T-helper 17 cell (primary cell): Measurements from ENCODE around the gene ARIH1. TPM values are rescaled to one million over a fixed set of nuclear protein-coding genes. Genes with fewer than 3 reads are reported as not detected.
A peak's percentile ranks its signal among the peaks of the same experiment; 100 is the strongest.

Source experiments
- ATAC-seq: fragments of 150-1000 bp; cut with Tn5 transposase; 2 replicates; pipeline ENCODE4 v1.10.0; 2021; ENCODE audit warnings: mild to moderate bottlenecking, moderate library complexity
- DNase-seq, 3 donors: peaks; one replicate each; pipeline versions ENCODE4 v3.0.0 to v3.0.0-alpha.2; 2020 to 2021
- H3K9me3 ChIP-seq: one replicate; pipeline ENCODE4 v1.7.0; 2013; ENCODE audit warnings: low read length, mild to moderate bottlenecking; ENCODE audit not compliant: control insufficient read depth, poor library complexity, severe bottlenecking
- H3K27ac Mint-ChIP-seq: one replicate; pipeline ENCODE4 v1.8.0; 2022; ENCODE audit warnings: mild to moderate bottlenecking, moderate library complexity, mixed read lengths
- H3K27me3 Mint-ChIP-seq: one replicate; pipeline ENCODE4 v1.8.0; 2022; ENCODE audit warnings: mixed read lengths
- H3K36me3 Mint-ChIP-seq: one replicate; pipeline ENCODE4 v1.8.0; 2022; ENCODE audit warnings: low read depth, mixed read lengths
- H3K4me1 Mint-ChIP-seq: one replicate; pipeline ENCODE4 v1.8.0; 2022; ENCODE audit warnings: mild to moderate bottlenecking, mixed read lengths
- H3K4me3 Mint-ChIP-seq: one replicate; pipeline ENCODE4 v1.8.0; 2022; ENCODE audit warnings: mild to moderate bottlenecking, moderate library complexity, mixed read lengths
- total RNA-seq, 4 donors: library from RNA in 2 of 4; stranded (reverse) in 2 of 4; gene quantifications; one replicate each; pipeline ENCODE4 v1.2.3 and lab custom pipeline; 2022 to 2026

ARIH1 gene
- total RNA-seq, 2 donors from 2014 or later: 202 to 238 TPM

GRCh38 chr15:72534523-72534922, 60.4 kb downstream of the ARIH1 start:
- DNase-seq (no peak), ATAC-seq (peak; percentile 72)
- peak overlapping the region; percentile 59 for H3K4me3 Mint-ChIP-seq
- H3K27me3 Mint-ChIP-seq: no peaks in the 10 kb centered on the region
- no peaks in the 10 kb centered on the region for H3K9me3 ChIP-seq
- H3K27ac Mint-ChIP-seq: peak overlapping the region; percentile 39
- peaks cover 40% of the 10 kb centered on the region for H3K4me1 Mint-ChIP-seq
- H3K36me3 Mint-ChIP-seq: peaks cover 4% of the 10 kb centered on the region

- H3K27ac Mint-ChIP-seq: no peak overlapping the region
- DNase-seq (no peak), ATAC-seq (no peak)
- no peaks in the 10 kb centered on the region for H3K27me3 Mint-ChIP-seq
- H3K4me1 Mint-ChIP-seq: peaks cover 37% of the 10 kb centered on the region
- H3K9me3 ChIP-seq: no peaks in the 10 kb centered on the region
- peaks cover 3% of the 10 kb centered on the region for H3K36me3 Mint-ChIP-seq
- no peak overlapping the region for H3K4me3 Mint-ChIP-seq
Observed at GRCh38 chr15:72535911-72536310, 61.8 kb downstream of the ARIH1 start.

- no peak overlapping the region for H3K4me3 Mint-ChIP-seq
- H3K27ac Mint-ChIP-seq: no peak overlapping the region
- no peak for DNase-seq
- H3K4me1 Mint-ChIP-seq: peaks cover 38% of the 10 kb centered on the region
- ATAC-seq: no peak
- no peaks in the 10 kb centered on the region for H3K27me3 Mint-ChIP-seq
- peaks cover 3% of the 10 kb centered on the region for H3K36me3 Mint-ChIP-seq
- H3K9me3 ChIP-seq: no peaks in the 10 kb centered on the region
Observed at GRCh38 chr15:72536506-72536905, 62.4 kb downstream of the ARIH1 start.

- no peaks in the 10 kb centered on the region for H3K9me3 ChIP-seq
- Mint-ChIP-seq H3K36me3 (peaks cover 3% of the 10 kb centered on the region), H3K27ac (peak overlapping the region; percentile 1), H3K4me3 (no peak overlapping the region), H3K4me1 (peaks cover 36% of the 10 kb centered on the region), H3K27me3 (no peaks in the 10 kb centered on the region)
- no peak for DNase-seq
- ATAC-seq: no peak
Observed at GRCh38 chr15:72538931-72539330, 64.8 kb downstream of the ARIH1 start.

GRCh38 chr15:72540606-72541237, 66.6 kb downstream of the ARIH1 start:
- no peaks in the 10 kb centered on the region for H3K9me3 ChIP-seq
- DNase-seq (no peak), ATAC-seq (no peak)
- Mint-ChIP-seq H3K36me3 (peaks cover 3% of the 10 kb centered on the region), H3K27me3 (no peaks in the 10 kb centered on the region), H3K4me3 (no peak overlapping the region), H3K27ac (peak overlapping the region; percentile 32), H3K4me1 (peaks cover 25% of the 10 kb centered on the region)

GRCh38 chr15:72541674-72542073, 67.5 kb downstream of the ARIH1 start:
- peak overlapping the region; percentile 32 for H3K27ac Mint-ChIP-seq
- H3K36me3 Mint-ChIP-seq: peaks cover 3% of the 10 kb centered on the region
- no peak overlapping the region for H3K4me3 Mint-ChIP-seq
- ATAC-seq (no peak), DNase-seq (no peak)
- peaks cover 23% of the 10 kb centered on the region for H3K4me1 Mint-ChIP-seq
- H3K27me3 Mint-ChIP-seq: no peaks in the 10 kb centered on the region
- H3K9me3 ChIP-seq: no peaks in the 10 kb centered on the region

- Mint-ChIP-seq H3K27me3 (no peaks in the 10 kb centered on the region), H3K27ac (peak overlapping the region; percentile 59), H3K4me3 (no peak overlapping the region), H3K4me1 (peaks cover 24% of the 10 kb centered on the region), H3K36me3 (no peaks in the 10 kb centered on the region)
- no peaks in the 10 kb centered on the region for H3K9me3 ChIP-seq
- ATAC-seq (no peak), DNase-seq (no peak)
Observed at GRCh38 chr15:72545156-72545555, 71.0 kb downstream of the ARIH1 start.

- H3K9me3 ChIP-seq: no peaks in the 10 kb centered on the region
- peaks cover 13% of the 10 kb centered on the region for H3K36me3 Mint-ChIP-seq
- H3K4me3 Mint-ChIP-seq: peak overlapping the region; percentile 43
- peaks cover 38% of the 10 kb centered on the region for H3K4me1 Mint-ChIP-seq
- DNase-seq: no peak
- no peaks in the 10 kb centered on the region for H3K27me3 Mint-ChIP-seq
- H3K27ac Mint-ChIP-seq: peak overlapping the region; percentile 68
- ATAC-seq: peak; percentile 49
Observed at GRCh38 chr15:72554471-72555425, 80.6 kb downstream of the ARIH1 start.

GRCh38 chr15:72559781-72560180, 85.7 kb downstream of the ARIH1 start:
- H3K4me1 Mint-ChIP-seq: peaks cover 28% of the 10 kb centered on the region
- no peaks in the 10 kb centered on the region for H3K27me3 Mint-ChIP-seq
- H3K9me3 ChIP-seq: no peaks in the 10 kb centered on the region
- no peak overlapping the region for H3K27ac Mint-ChIP-seq
- ATAC-seq (no peak), DNase-seq (no peak)
- H3K4me3 Mint-ChIP-seq: no peak overlapping the region
- peaks cover 16% of the 10 kb centered on the region for H3K36me3 Mint-ChIP-seq

- H3K27me3 Mint-ChIP-seq: no peaks in the 10 kb centered on the region
- H3K9me3 ChIP-seq: no peaks in the 10 kb centered on the region
- no peak overlapping the region for H3K27ac Mint-ChIP-seq
- peaks cover 16% of the 10 kb centered on the region for H3K36me3 Mint-ChIP-seq
- H3K4me3 Mint-ChIP-seq: no peak overlapping the region
- peaks cover 23% of the 10 kb centered on the region for H3K4me1 Mint-ChIP-seq
- DNase-seq (no peak), ATAC-seq (no peak)
Observed at GRCh38 chr15:72560458-72560857, 86.3 kb downstream of the ARIH1 start.

- H3K36me3 Mint-ChIP-seq: peaks cover 10% of the 10 kb centered on the region
- no peaks in the 10 kb centered on the region for H3K27me3 Mint-ChIP-seq
- no peak for ATAC-seq
- H3K9me3 ChIP-seq: no peaks in the 10 kb centered on the region
- peak overlapping the region; percentile 34 for H3K27ac Mint-ChIP-seq
- peaks cover 18% of the 10 kb centered on the region for H3K4me1 Mint-ChIP-seq
- no peak for DNase-seq
- no peak overlapping the region for H3K4me3 Mint-ChIP-seq
Observed at GRCh38 chr15:72562386-72562785, 88.3 kb downstream of the ARIH1 start.

GRCh38 chr15:72562878-72563277, 88.7 kb downstream of the ARIH1 start:
- ATAC-seq (no peak), DNase-seq (no peak)
- no peaks in the 10 kb centered on the region for H3K27me3 Mint-ChIP-seq
- H3K4me1 Mint-ChIP-seq: peaks cover 18% of the 10 kb centered on the region
- H3K4me3 Mint-ChIP-seq: no peak overlapping the region
- no peaks in the 10 kb centered on the region for H3K9me3 ChIP-seq
- peak overlapping the region; percentile 34 for H3K27ac Mint-ChIP-seq
- peaks cover 10% of the 10 kb centered on the region for H3K36me3 Mint-ChIP-seq

GRCh38 chr15:72564091-72564490, 90.0 kb downstream of the ARIH1 start:
- peaks cover 12% of the 10 kb centered on the region for H3K4me1 Mint-ChIP-seq
- peaks cover 7% of the 10 kb centered on the region for H3K36me3 Mint-ChIP-seq

More at GRCh38 chr15:72564091-72564490, 90.0 kb downstream of the ARIH1 start:
- Mint-ChIP-seq H3K27me3 (no peaks in the 10 kb centered on the region), H3K27ac (peak overlapping the region; percentile 66), H3K4me3 (peak overlapping the region; percentile 56)
- ATAC-seq (no peak), DNase-seq (no peak)
- H3K9me3 ChIP-seq: no peaks in the 10 kb centered on the region
